BLaER1 treated with 17β-estradiol and CSF1 and Interleukin-3, amounts not matched to agents 10 nM and 100 nM (cell line): ENCODE measurements around the gene TRIM40.
"Not testable (repeated sequence)": the region's sequence is repeated elsewhere in the genome, so short reads cannot be mapped to it uniquely, and the experiment has no call there.

ENCODE experiments used
- H3K27ac ChIP-seq, 11 experiments: shearing (Covaris generic); formaldehyde crosslinking; 2 replicates each; pipeline ENCODE4 v1.8.1; 2022
- H3K27me3 ChIP-seq, 11 experiments: shearing (Covaris generic); formaldehyde crosslinking; 2 replicates each; pipeline ENCODE4 v1.8.1; 2022
- H3K36me3 ChIP-seq, 11 experiments: shearing (Covaris generic); formaldehyde crosslinking; 2 replicates each; pipeline ENCODE4 v1.8.1; 2022
- H3K4me1 ChIP-seq, 10 experiments: shearing (Covaris generic); formaldehyde crosslinking; 2 replicates each; pipeline ENCODE4 v1.8.1; 2022
- H3K4me2 ChIP-seq, 11 experiments: shearing (Covaris generic); formaldehyde crosslinking; 2 replicates each; pipeline ENCODE4 v1.8.1; 2022
- H3K4me3 ChIP-seq, 10 experiments: shearing (Covaris generic); formaldehyde crosslinking; 2 replicates each; pipeline ENCODE4 v1.8.1; 2022
- H3K9ac ChIP-seq, 11 experiments: shearing (Covaris generic); formaldehyde crosslinking; 2 replicates each; pipeline ENCODE4 v1.8.1; 2022
- H3K9me3 ChIP-seq, 11 experiments: shearing (Covaris generic); formaldehyde crosslinking; replicated peaks in 1 of 11; 2 replicates each; pipeline ENCODE4 v1.8.1; 2022
- H4K20me1 ChIP-seq, 11 experiments: shearing (Covaris generic); formaldehyde crosslinking; 2 replicates each; pipeline ENCODE4 v1.8.1; 2022
- Cebpa-rat ChIP-seq, 11 experiments: shearing (Covaris generic); IDR thresholded peaks; 2 replicates each; pipeline ENCODE4 v1.8.1; 2022

TRIM40 gene

GRCh38 chr6:30127238-30128093 is 8.5 kb upstream of the TRIM40 start:
- H3K4me1 ChIP-seq, result peaks cover 10 to 50% (median 30%) of the 10 kb centered on the region in 10 experiments; a peak in 18 of 20 replicates
- H4K20me1 ChIP-seq, result 0 out of 22 replicates have a peak, but pooled peaks cover 0 to 5% (median 0%) of the 10 kb centered on the region in 11 experiments
- no peaks in the 10 kb centered on the region for H3K9me3 ChIP-seq
- H3K9ac ChIP-seq, result peak overlapping the region in 10 of 11 experiments; percentile 2 to 50 (median 23); a peak in 11 of 22 replicates
- H3K27ac ChIP-seq, result no peak overlapping the region
- H3K4me2 ChIP-seq, result peak overlapping the region; percentile 76 to 95 (median 87)
- H3K4me3 ChIP-seq, result peak overlapping the region; percentile 19 to 64 (median 45); a peak in 19 of 20 replicates
- no peak for TF ChIP-seq Cebpa-rat (IDR thresholded peaks at IDR 0.05)
- no peaks in the 10 kb centered on the region for H3K36me3 ChIP-seq
- peaks cover 21 to 43% (median 37%) of the 10 kb centered on the region in 11 experiments for H3K27me3 ChIP-seq

GRCh38 chr6:30129265-30130178 is 6.4 kb upstream of the TRIM40 start:
- no peaks in the 10 kb centered on the region for H3K9me3 ChIP-seq
- no peak overlapping the region for H3K9ac ChIP-seq
- no peak for TF ChIP-seq Cebpa-rat (IDR thresholded peaks at IDR 0.05)
- H3K4me3 ChIP-seq, result no peak overlapping the region
- H3K27ac ChIP-seq, result no peak overlapping the region
- peaks cover 10 to 50% (median 30%) of the 10 kb centered on the region in 10 experiments; a peak in 18 of 20 replicates for H3K4me1 ChIP-seq
- peak overlapping the region in 6 of 11 experiments; percentile 17 to 68 (median 38); a peak in 10 of 22 replicates for H3K4me2 ChIP-seq
- H3K27me3 ChIP-seq, result peaks cover 21 to 43% (median 37%) of the 10 kb centered on the region in 11 experiments
- H4K20me1 ChIP-seq, result 0 out of 22 replicates have a peak, but pooled peaks cover 0 to 5% (median 0%) of the 10 kb centered on the region in 11 experiments
- no peaks in the 10 kb centered on the region for H3K36me3 ChIP-seq

- Histone ChIP-seq H4K20me1 (0 out of 22 replicates have a peak, but pooled peaks cover 0 to 5% (median 0%) of the 10 kb centered on the region in 11 experiments), H3K27ac (no peak overlapping the region), H3K36me3 (no peaks in the 10 kb centered on the region), H3K4me2 (peak overlapping the region in 9 of 11 experiments; percentile 10 to 68 (median 47); a peak in 16 of 22 replicates), H3K27me3 (peaks cover 21 to 43% (median 37%) of the 10 kb centered on the region in 11 experiments), H3K4me1 (peaks cover 10 to 50% (median 30%) of the 10 kb centered on the region in 10 experiments; a peak in 18 of 20 replicates), H3K4me3 (no peak overlapping the region), H3K9me3 (no peaks in the 10 kb centered on the region), H3K9ac (no peak overlapping the region)
- TF ChIP-seq Cebpa-rat (IDR thresholded peaks at IDR 0.05), result no peak
These were observed 5.7 kb upstream of the TRIM40 start for GRCh38 chr6:30130179-30130679.

GRCh38 chr6:30130887-30131862 is 4.8 kb upstream of the TRIM40 start:
- peaks cover 21 to 43% (median 36%) of the 10 kb centered on the region in 11 experiments for H3K27me3 ChIP-seq
- H3K4me1 ChIP-seq, result peaks cover 10 to 58% (median 36%) of the 10 kb centered on the region in 10 experiments; a peak in 18 of 20 replicates
- H3K27ac ChIP-seq, result no peak overlapping the region
- H3K4me2 ChIP-seq, result peak overlapping the region; percentile 10 to 68 (median 47)
- TF ChIP-seq Cebpa-rat (IDR thresholded peaks at IDR 0.05), result no peak
- H3K36me3 ChIP-seq, result no peaks in the 10 kb centered on the region
- H3K9ac ChIP-seq, result no peak overlapping the region
- H3K4me3 ChIP-seq, result no peak overlapping the region
- H3K9me3 ChIP-seq, result no peaks in the 10 kb centered on the region
- H4K20me1 ChIP-seq, result 0 out of 22 replicates have a peak, but pooled peaks cover 0 to 5% (median 0%) of the 10 kb centered on the region in 11 experiments

- no peak for TF ChIP-seq Cebpa-rat (IDR thresholded peaks at IDR 0.05)
- peaks cover 16 to 58% (median 43%) of the 10 kb centered on the region in 10 experiments; a peak in 19 of 20 replicates for H3K4me1 ChIP-seq
- H3K4me3 ChIP-seq, result no peak overlapping the region
- 0 out of 22 replicates have a peak, but pooled peaks cover 0 to 3% (median 0%) of the 10 kb centered on the region in 11 experiments for H4K20me1 ChIP-seq
- H3K4me2 ChIP-seq, result peak overlapping the region in 1 of 11 experiments; percentile 3; a peak in 2 of 22 replicates
- no peaks in the 10 kb centered on the region for H3K9me3 ChIP-seq
- no peaks in the 10 kb centered on the region for H3K36me3 ChIP-seq
- H3K27ac ChIP-seq, result no peak overlapping the region
- H3K27me3 ChIP-seq, result peaks cover 19 to 37% (median 29%) of the 10 kb centered on the region in 11 experiments
- no peak overlapping the region for H3K9ac ChIP-seq
These were observed 3.9 kb upstream of the TRIM40 start for GRCh38 chr6:30131947-30132497.

GRCh38 chr6:30135147-30135546 is 793 bp upstream of the TRIM40 start:
- H3K27ac ChIP-seq, result no peak overlapping the region
- peaks cover 12 to 37% (median 26%) of the 10 kb centered on the region in 10 experiments; a peak in 19 of 20 replicates for H3K4me1 ChIP-seq
- no peaks in the 10 kb centered on the region for H4K20me1 ChIP-seq
- no peak for TF ChIP-seq Cebpa-rat (IDR thresholded peaks at IDR 0.05)
- no peaks in the 10 kb centered on the region for H3K36me3 ChIP-seq
- H3K27me3 ChIP-seq, result peaks cover 0 to 6% (median 0%) of the 10 kb centered on the region in 11 experiments; a peak in 3 of 22 replicates
- H3K9me3 ChIP-seq, result no peaks in the 10 kb centered on the region
- H3K4me2 ChIP-seq, result peak overlapping the region in 3 of 11 experiments; percentile 64 to 73 (median 69); a peak in 1 of 22 replicates
- no peak overlapping the region for H3K9ac ChIP-seq
- no peak overlapping the region for H3K4me3 ChIP-seq

GRCh38 chr6:30136570-30137286 is 788 bp downstream of the TRIM40 start:
- Histone ChIP-seq H3K27ac (no peak overlapping the region), H3K9ac (peak overlapping the region in 1 of 11 experiments; percentile 17; a peak in 1 of 22 replicates), H3K4me2 (peak overlapping the region; percentile 25 to 84 (median 69); a peak in 20 of 22 replicates), H4K20me1 (no peaks in the 10 kb centered on the region), H3K4me3 (no peak overlapping the region), H3K9me3 (no peaks in the 10 kb centered on the region), H3K4me1 (peaks cover 8 to 22% (median 18%) of the 10 kb centered on the region in 10 experiments; a peak in 19 of 20 replicates), H3K27me3 (no peaks in the 10 kb centered on the region), H3K36me3 (no peaks in the 10 kb centered on the region)
- TF ChIP-seq Cebpa-rat (IDR thresholded peaks at IDR 0.05), result no peak

- peaks cover 8 to 21% (median 18%) of the 10 kb centered on the region in 10 experiments; a peak in 19 of 20 replicates for H3K4me1 ChIP-seq
- not testable (repeated sequence) for H3K27me3 ChIP-seq, H3K4me3 ChIP-seq, H3K9me3 ChIP-seq, H3K9ac ChIP-seq, H3K4me2 ChIP-seq, H3K27ac ChIP-seq, H3K36me3 ChIP-seq, H4K20me1 ChIP-seq
These were observed 4.3 kb downstream of the TRIM40 start for GRCh38 chr6:30140240-30140639.
